OCI-LY3 (cell line): ENCODE results near the gene TUBGCP2.

ENCODE experiments used
- CTCF ChIP-seq: fragments of 200-600, 300-600 bp; sonication (generic); IDR thresholded peaks from 2 replicates; pipeline ENCODE4 v1.5.1; 2014; ENCODE audit warnings: antibody characterized with exemption, low read length, low read depth
- EZH2phosphoT487 ChIP-seq: fragments of 200-600 bp; shearing (Covaris generic); IDR thresholded peaks from 2 replicates; pipeline ENCODE4 v1.6.1; 2018; ENCODE audit warnings: antibody characterized with exemption, mixed run types, low read depth

- TF ChIP-seq EZH2phosphoT487 (no peak), CTCF (no peak)
Observed at GRCh38 chr10:133294189-133294588, 14.5 kb downstream of the TUBGCP2 start.
